Skin epidermis (tissue), 12 donors: ENCODE results near the gene RNF115.

Experiments used
- H3K27ac ChIP-seq, 21 experiments: fragments of 200-600 bp; sonication (generic) in 11 of 21; one replicate each; pipeline ENCODE4 v1.5.0; 2020; ENCODE audit warnings: mild to moderate bottlenecking in 3 of 21, inconsistent platforms in 2 of 21, moderate library complexity in 2 of 21
- H3K4me3 ChIP-seq, 7 experiments: fragments of 200-600 bp; sonication (generic) in 2 of 7; one replicate each; pipeline ENCODE4 v1.5.0; 2020; ENCODE audit warnings: inconsistent platforms in 2 of 7, mild to moderate bottlenecking in 2 of 7, moderate library complexity in 1 of 7

The RNF115 gene

DNA sequence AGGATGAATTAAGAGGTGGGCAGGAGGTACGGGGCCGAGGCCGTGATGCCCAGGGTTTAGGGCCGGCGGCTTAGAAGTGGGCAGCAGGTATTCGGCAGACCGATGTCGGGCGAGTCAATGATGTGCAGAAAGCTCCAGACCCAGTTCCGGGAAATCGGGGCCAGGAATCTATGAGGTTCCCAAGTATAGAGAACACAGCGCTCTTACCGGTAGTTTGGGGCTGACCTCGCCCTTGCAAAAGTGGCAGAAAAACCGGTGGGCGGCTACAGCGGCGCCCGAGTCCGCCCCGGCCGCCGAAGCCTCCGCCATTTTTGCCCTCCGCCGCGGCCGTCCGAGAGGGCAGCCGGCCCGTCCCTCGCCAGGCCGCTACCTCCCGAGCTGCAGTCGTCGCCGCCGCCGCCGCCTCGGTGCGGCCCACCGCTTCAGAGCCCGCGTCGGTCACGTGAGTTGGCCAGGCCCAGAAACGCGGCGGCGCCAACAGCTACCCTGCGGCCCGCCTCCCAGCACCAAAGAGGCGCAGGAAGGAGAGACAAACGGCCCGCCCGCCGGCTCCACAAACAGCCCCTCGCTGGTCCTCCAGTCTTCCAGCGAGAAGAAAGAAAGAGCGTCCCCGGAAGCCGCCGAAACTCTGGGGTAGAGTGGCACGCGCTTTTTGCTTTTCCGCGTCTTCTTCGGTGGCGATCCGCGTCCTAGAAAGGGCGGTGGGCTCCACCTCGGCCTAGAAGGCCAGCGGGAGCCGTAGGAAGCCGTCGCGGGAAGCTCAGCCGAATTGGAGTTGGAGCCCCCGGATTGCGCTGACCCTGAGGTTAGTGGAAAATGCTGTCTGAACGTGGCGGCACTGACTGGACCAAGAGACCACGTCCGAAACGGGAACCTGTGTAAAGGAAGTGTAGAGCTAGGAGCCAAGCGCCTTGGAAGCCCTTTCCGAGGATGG lies at the start of gene RNF115, which contains the start of gene POLR3C:
Gene RNF115, minus strand, starts transcription at position 531 of the 934 bp plus-strand sequence. Its CDS starts 222 bp downstream, at position 309.
Gene POLR3C, plus strand, starts transcription at position 636 of the 934 bp plus-strand sequence. CDS start 1,577 bp downstream, outside the sequence.
- peak within 1 kb of the TSS; percentile 60 to 82 (median 74) for H3K4me3 ChIP-seq
- peak within 1 kb of the TSS; percentile 84 to 98 (median 93) for H3K27ac ChIP-seq

DNA sequence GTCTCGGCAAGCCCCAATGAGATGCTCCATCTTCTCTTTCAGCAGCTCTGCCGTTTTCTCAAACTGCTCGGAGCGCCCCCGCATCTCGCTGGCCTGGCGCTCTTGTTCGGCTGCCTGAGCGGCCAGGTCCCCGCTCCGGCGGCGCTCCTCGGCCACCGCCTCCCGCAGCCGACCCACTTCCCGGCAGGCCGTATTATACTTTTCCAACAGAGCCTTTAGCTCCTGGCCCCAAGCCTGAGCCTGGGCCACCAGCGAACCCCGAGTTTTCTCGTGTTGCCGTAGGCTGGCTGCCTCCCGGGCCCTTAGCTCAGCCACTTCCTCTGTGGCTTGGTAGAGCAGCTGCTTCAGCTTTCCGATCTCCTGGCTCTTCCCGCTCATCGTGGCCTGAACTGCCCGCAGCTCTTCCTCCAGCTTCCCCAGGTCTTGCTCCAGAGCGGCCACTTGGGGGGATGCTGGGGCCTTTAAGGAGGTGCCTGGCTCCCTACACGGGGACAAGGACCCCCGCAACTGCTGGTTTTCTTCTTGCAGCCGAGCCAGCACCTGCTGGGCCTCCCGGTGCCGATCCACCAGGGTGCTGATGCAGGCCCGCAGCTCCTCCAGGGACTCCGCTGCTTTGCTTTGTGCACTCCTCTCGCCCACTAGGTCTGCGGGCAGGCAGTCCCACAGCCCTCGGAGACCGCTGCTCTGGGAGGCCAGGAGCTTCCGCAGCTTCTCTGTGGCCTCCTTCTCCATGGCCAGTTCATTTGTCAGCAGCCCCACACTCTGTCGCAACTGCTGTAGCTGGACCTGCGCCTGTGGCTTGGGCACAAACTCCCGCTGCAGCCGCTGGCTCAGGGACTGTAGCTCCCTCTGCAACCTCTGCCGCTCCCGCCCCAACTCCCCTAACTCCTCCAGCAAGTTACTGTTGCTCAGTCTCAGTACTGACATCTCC lies 48.4 kb upstream of the RNF115 start:
- Histone ChIP-seq H3K4me3 (peak overlapping the region; percentile 28 to 36 (median 33)), H3K27ac (peak overlapping the region in 20 of 21 experiments; percentile 15 to 82 (median 71))

DNA sequence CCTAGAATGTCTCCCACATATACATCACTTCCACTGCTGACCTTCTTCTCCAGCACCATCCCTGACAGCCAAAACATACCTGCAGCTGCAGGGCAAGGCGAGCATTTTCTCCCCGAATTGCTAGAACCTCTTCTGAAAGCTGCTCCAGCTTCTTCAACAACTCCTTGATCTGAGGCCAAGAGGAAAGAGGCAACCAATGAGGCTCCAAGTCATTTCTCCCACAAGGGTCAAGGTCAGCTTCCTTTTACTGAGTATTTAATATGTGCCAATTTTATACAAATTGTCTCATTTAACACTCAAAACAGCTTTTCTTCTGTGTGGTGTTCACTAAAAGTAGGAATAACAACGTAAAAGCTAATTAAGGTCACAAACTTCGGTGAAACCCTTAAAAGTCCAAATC lies 44.3 kb upstream of the RNF115 start:
- Histone ChIP-seq H3K4me3 (no peak overlapping the region), H3K27ac (no peak overlapping the region)

DNA sequence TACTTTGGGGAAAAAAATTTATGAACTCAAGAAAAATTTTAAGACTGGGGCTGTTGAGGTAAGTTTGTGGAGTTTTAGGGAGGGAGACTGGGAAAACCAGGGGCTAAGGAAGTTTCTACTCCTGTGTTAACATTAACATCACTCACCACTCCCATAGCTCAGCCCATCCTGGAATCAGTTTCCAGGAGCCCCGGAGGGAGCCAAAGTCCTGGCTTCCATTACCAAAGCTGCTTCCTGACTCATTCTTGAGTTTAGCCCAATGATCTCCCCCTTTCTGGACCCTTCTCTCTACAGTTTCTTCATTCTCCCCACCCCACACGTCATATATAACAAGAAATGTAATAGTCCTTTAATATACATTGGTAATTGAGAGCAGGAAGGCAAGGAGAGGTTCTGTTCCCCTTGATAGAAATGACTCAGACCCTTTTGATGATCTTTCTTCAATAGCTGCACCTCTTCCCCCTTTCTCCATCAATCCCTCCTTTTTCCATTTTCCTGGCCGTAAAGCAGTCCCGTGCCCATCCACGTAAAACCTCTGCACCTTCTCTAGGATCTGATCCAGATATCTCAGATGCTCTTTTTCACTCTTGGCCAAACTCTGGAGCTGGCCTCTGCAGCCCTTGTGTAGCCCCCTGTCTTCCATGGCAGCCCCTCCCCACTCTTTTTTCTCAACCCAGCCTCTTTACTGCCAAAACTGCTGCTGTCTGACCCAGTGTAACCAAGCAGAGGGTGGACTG lies 39.6 kb upstream of the RNF115 start:
- H3K27ac ChIP-seq = no peak overlapping the region
- no peak overlapping the region for H3K4me3 ChIP-seq

DNA sequence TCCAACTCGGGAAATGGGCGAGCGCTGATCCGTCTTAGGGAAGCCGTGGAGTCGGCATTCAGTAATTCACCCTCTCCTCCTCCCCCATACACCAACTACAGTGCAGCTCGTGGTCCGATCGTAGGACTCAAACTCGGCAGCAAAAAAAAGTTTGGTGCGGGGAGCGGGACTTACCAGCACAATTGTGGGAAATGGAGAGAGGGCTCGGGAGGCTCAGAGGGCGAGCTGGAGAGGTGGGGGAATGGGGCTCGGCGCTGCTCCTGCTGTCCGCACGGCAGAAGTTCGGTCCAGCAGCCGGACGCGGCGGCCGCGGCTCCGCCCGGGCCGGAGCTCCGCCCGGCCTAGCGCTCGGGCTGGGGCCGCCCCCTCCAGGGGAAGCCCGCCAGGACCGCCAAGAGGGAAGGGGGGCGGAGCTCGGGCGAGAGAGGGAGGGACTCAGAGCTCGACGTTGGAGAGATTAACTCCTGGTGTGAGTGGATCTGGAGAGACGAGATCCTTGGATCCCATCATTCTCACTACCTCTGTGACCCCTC lies 35.7 kb upstream of the RNF115 start:
- Histone ChIP-seq H3K4me3 (peak overlapping the region; percentile 73 to 99 (median 90)), H3K27ac (peak overlapping the region; percentile 33 to 95 (median 86))

DNA sequence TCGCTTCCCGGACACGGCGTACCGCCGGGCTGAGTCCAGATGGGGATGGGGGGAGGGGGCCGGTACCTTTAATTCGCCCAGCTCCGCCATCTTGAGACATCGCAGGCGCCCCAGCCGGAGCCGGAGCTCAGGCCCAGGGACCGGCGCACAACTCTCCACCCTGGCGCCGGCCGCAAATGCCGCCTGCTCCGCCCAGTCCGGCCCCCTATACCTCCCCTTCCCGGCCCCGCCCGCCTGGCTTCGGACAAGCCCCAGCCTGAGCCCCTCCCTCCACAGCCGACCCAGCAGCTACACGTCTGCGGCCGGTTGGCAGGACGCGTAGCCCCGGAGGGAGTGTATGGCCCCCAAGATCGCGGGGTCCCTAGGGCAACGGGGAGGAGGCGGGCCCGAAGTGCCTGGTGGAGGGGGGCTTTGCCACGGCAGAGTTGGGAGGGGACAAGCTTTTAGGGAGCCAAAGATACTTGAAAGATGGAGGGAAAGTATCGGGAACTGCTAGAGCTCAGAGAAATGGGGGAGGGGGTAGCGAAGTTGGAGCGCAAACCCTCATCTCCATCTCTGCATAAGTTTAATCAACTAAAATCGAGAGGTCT lies 35.1 kb upstream of the RNF115 start, which contains the start of gene PIAS3:
Gene PIAS3, minus strand, starts transcription at position 181 of the 590 bp plus-strand sequence. Its CDS starts 91 bp downstream, at position 90.
- Histone ChIP-seq H3K27ac (peak within 1 kb of the TSS; percentile 51 to 95 (median 86)), H3K4me3 (peak within 1 kb of the TSS; percentile 73 to 99 (median 90))

DNA sequence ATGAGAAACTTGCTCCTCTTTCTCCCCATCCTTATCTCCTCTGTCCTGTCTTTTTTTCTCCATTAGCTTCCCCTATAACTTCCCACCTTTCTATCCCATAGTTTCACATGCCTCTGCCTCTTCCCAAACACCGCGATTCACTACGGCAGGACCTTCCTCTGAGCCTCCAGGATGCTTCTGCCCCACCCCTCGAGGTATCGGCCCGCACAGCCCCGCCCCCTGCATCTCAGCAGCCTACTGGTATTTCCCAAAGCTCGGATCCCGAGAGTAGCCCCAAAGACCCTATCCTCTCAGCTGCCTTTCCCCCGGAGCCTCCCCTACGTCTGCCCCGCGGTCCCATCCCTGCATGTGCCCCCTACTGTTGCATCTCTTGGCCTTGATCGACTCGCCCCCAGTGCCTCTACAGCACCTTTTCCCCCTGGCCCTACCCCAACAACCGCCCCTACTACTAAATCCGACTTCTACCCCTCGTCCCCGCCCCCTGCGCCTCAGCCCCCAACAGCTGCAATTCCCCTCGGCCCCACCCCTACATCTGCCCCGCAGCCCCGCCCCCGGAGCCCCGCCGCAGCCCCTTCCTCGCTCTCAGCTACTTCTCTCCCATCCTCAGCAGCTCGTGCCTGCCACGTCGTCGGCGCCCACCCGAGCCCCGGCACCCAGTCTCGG lies 34.5 kb upstream of the RNF115 start:
- Histone ChIP-seq H3K4me3 (peak overlapping the region; percentile 73 to 99 (median 90)), H3K27ac (peak overlapping the region; percentile 51 to 95 (median 86))

DNA sequence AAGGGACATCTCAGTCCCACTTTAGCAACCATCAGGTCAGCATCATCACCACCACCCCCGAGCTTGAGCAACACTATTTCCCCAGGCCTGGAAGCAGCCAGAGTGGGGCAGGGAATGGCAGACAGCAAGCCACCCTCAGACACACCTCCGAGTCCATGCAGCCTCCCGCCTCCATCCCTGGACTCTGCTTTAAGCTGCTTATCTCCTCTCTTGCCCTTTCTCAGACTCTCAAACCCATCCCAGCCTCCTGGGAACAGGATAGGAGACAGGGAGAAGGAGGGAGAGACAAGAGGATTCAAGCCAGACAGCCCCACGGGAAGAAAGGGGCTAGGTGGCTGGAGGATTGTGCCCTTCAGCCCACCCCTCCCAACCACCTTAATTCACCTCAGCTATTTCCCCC lies 33.3 kb upstream of the RNF115 start:
- H3K4me3 ChIP-seq = no peak overlapping the region
- H3K27ac ChIP-seq = peak overlapping the region in 2 of 21 experiments; percentile 6 to 87

DNA sequence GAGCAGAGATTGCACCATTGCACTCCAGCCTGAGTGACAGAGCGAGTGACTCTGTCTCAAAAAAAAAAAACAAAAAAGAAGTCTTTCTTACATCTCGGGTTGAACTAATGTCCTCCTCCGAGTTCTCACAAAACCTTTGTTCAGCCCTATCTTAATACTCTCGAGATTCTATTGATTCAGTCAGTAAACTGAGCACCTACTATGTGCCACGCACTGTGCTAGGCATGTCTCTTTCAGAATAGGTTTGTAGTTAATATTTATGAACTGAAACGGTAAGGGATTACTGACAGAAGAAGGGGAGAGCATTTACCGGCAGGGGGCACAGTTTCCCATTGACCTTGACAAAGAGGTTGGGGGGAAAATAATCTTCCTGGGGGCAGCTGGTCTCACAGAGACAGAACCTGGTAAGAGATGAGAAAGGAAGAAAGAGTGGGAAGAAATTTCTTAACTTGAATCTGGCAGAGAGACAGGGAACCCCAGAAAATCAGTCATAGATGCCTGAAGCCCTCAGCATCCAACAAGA lies 31.6 kb upstream of the RNF115 start:
- no peak overlapping the region for H3K27ac ChIP-seq
- no peak overlapping the region for H3K4me3 ChIP-seq

DNA sequence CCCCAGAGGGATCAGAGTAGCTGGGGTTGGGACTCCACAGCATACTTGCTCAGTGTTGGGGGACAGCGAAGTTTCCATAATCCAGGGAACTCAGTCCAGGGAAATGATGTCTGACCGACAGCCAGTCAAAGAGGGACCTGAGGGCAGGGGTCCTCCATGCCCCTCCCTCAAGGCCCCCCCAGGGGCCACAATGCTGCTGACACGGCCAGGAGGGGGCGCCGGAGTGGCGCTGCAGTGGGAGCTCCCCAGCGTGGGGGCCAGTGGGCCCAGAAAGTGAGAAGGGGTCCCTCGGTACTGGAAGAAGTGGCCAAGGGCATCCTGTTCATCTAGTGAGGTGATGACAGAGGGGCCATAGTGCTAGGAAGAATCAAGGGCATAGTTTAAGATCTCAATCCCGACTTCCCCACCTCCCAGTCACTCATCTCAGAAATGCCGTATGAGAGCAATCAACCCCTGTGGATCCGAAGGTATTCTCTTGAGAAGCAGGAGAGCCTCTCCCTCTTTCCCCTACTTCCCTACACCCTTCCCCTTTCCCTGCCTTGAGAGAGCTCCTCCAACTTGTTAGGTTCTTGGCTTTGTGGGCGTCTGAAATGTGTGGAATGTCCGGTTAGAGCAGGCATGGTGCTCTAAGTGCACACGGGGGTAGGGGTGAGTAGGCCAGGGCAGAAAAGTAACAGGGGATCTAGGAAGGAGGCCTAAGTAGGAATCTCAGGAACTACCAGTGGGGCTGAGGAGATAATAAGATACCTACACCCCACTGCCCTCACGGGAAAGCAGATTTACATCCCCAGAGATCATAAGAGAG lies 25.7 kb upstream of the RNF115 start:
- H3K4me3 ChIP-seq = no peak overlapping the region
- peak overlapping the region in 2 of 21 experiments; percentile 9 to 26 for H3K27ac ChIP-seq

DNA sequence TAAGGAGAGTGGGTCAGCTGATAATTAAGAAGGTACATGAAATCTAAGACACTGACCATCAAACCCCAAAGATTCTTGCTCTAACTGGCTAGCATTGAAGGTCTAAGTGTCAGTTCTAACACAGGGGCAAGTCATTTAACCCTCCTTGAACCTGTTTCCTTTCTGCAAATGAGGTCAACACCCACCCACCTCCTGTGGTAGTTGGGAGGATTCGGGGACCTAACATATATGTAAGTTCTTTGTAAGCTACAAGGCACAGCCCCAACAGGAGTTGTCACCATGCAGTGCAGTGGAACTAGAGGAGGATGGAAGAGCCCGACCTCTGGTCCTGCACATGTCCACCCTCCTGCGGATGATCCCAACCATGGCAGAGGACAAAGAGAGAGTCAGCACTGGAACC lies 23.9 kb upstream of the RNF115 start:
- H3K27ac ChIP-seq = no peak overlapping the region
- no peak overlapping the region for H3K4me3 ChIP-seq

DNA sequence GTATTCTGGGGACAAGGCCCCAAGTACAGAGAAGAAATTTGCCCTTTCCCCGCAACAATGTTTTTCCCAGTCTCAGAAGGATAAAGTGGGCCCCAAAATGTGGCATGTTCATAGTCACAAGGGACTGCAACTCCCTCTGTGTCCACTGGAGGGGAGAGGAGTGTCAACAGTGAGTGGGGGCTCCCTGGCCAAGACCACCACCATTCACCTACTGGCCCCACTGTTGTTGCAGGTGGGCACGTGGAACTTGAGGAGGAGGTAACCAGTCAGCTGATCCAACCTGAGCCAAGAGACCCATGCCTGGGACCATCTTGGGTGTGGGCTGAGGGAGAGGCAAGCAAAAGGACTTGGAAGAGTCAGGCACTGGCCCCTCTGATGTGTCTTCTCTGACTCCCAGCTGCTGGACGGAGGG lies 22.3 kb upstream of the RNF115 start:
- Histone ChIP-seq H3K27ac (peak overlapping the region; percentile 39 to 90 (median 75)), H3K4me3 (peak overlapping the region; percentile 44 to 61 (median 47))

DNA sequence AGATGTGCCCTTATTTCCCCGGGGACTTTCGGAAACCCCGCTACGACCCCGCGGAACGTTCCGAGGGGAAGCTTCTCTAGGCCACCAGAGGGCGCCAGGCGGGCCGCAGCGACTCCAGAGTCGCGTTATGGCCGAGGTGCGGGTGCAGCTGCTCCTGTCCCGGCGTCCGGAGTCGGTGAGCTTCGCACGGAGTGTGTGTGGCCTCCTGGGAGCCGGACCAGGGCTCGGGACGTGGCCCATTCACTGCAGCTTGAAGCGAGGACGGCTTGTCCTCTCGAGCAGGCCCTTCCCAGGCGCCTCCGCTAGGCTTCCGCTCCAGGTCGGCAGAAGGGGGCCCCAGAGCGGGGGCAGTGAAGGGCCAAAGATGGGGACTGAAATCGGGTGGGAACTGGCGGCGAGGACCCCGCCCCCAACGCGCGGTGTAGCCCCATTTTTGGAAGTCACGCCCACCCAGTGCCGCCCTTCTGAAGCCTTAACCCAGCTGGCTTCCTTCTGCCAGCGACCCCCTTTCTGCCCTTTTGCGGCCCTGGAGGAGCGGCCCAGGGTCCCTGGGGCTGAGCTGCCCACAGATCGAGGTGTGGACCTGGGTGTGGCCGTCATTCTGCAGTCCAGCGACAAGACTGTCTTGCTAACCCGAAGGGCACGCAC lies 21.7 kb upstream of the RNF115 start, which contains the start of gene NUDT17:
Gene NUDT17, plus strand, starts transcription at position 117 of the 648 bp plus-strand sequence. Its CDS starts 11 bp downstream, at position 128.
- peak within 1 kb of the TSS; percentile 44 to 61 (median 47) for H3K4me3 ChIP-seq
- H3K27ac ChIP-seq = peak within 1 kb of the TSS; percentile 39 to 90 (median 75)

DNA sequence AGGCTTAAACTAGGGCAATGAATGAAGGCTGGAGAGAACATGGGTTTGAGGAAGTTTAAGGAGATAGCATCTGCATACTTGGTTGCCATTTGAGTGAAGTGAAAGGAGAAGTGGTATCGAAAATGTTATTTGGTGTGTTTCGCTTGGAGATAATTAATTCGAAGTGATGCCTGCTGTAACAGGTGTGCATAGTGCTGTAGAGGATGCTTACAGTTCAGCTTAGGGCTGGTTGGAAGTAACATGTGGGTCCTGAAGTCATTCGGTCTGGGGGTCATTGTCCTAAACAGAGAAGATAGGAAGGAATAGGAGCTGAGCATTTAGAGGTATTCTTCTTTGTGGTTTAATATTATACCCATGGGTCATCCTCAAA lies 21.2 kb upstream of the RNF115 start:
- Histone ChIP-seq H3K27ac (peak overlapping the region in 11 of 21 experiments; percentile 52 to 90 (median 81)), H3K4me3 (peak overlapping the region; percentile 44 to 61 (median 47))

DNA sequence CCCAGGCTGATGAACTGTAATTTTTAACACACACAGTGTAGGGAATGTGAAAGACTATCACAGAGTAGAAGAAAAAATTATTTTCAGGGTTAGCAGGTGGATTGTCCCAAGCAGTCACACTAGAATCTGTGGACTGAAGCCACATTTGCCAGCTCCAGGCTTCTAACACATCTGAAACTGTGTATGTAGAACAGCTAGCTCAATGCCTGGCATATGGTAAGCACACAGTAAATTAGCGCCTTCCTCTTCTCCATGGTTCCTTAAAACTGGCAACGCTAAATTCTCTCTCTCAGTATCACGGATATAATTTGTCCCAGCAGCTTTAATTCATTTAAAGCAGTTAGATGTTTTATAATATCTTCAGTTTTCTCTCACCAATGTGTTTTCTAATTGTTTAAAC lies 19.1 kb upstream of the RNF115 start:
- no peak overlapping the region for H3K4me3 ChIP-seq
- H3K27ac ChIP-seq = no peak overlapping the region

DNA sequence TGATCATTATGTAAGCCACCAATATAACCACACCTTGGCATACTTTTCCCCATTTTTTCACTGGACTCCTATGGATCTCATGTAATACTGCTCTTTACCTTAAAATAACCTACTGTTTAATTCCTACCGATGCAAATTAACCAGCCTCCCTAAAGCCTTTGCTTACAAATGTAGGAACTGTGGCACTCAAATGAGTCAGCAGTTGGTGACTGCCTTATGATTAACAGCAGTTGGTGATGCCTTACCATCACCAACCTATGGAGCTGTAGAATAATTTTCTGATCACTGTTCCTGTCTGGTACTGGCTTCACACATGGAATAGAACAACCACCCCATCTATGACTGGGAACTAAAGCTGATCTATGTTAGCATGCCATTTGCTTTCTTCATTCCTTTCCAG lies 13.8 kb upstream of the RNF115 start:
- no peak overlapping the region for H3K4me3 ChIP-seq
- no peak overlapping the region for H3K27ac ChIP-seq
